Measurements from ENCODE around the gene RXRA.

The RXRA gene

DNA sequence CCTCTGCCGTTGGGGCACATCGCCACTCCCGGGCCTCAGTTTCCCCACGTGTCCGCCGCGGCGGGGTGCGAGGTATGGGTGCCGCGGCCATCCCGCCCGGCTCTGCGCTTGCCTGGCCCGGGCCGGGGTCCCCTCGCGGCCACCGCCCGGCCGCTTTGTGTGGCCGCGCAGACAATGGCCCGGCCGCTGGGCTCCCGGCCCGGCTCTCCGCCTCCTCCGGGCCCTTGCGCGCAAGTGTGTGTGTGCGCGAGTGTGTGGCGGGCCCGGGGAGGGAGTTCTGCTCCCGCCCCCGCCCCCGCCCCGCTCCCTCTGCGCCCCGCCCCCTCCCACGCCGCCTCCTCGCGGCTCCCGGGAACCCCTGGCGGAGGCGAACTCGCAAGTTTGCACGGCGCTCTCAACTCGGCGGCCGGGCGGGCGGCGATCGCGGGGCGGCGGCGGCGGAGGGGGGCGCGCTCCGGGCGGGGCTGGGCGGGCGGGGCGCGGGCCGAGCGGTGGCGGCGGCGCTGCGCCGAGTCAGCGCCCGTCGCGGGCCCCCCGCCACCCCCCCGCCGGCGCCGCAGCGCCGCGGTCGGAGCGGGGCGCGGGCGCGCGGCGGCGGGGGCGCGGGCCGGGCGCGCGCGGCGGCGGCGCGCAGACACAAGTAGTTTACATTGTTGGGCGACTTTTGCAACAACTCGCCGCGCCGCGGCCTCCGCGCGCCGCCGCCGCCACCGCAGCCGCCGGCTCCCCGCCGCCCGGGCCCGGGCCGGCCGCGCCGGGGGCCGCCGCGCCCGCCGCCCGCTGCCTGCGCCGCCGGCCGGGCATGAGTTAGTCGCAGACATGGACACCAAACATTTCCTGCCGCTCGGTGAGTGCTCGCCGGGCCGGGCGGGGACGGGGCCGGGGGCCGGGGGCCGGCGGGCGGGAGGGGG, at the start of gene RXRA:
TSS of gene RXRA (plus strand) at position 643 of the 911 bp plus-strand sequence. CDS start at position 820, 177 bp downstream.
- peak; percentile 26 for DNase-seq

DNA sequence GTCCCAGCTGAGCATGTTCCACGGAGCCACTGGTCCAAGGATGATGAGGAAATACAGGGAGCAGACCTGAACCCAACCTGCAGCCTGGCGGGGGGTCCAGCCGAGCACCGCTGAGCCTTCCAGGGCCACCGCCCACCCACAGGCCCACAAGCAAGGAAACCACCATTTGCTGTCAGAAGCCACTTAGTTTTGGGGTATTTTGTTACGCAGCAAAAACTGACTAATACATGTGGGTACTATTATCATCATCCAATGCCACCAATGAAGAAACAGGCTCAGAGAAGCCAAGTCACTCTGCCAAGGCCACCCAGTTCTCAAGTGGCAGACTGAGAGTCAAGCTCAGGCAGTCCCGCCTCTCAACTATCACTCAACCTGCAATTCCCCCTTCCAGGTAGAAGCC, 48.0 kb upstream of the RXRA start:
- DNase-seq = no peak

DNA sequence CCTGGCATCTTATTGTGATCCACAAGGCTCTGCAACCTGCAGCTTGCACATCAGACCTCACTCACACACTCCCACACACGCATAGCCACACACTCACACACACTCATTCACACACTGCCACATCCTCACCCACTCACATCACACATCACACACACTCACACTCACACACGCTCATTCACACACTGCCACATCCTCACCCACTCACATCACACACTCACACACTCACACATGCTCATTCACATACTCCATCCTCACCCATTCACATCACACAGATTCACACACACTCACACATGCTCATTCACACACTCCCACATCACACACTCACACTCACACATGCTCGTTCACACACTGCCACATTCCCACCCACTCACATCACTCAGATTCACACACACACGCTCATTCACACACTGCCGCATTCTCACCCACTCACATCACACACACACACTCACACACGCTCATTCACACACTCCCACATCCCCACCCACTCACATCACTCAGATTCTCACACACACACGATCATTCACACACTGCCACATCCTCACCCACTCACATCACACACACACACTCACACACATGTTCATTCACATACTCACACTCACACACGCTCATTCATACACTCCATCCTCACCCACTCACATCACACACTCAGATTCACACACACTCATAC, 47.1 kb upstream of the RXRA start:
- no peak for DNase-seq

DNA sequence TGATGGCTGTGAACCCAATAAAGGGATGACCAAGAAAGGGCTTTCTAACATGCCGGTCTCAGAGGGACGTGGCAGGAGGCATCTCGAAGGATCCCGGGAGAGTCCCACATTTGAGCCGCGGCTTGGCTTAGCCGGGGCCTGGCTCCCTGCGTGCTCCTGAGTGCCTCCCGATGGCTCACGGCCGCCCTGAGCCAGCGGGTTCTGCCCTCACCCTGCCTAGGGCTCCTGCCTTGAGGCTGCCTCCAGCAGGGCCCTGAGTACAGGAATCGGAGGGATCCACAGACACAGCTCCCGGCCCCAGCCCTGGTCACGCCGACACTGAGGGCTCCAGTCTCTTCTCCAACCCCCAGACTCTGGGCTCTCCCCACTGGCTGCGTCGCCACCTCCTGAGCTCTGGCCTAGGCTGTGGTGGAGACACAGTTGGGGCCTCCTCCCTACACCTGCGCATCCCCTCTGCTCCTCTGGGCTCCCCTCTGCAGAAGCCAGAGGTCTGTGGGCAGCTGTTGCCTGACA, 44.1 kb upstream of the RXRA start:
- DNase-seq = no peak

DNA sequence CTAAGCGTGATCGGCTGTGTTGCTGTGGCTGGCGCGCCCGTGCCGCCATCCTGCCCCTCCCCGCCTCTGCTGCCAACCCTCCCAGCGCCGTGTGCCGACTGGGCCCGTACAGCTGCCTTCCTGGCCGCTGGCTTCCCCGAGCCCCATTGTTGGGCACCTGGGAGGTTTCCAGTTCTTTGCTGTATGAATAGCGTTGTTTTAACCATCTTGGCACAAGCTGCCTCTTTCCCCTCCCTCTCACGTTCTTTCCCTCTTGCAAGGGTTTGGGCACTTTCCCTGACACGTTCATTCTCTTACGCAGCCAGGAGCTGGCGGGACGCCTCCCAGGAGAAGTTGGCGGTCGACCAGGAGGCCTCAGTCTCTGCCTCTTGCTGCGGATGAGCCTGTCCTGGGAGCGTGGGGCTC, 43.1 kb upstream of the RXRA start:
- DNase-seq = no peak

DNA sequence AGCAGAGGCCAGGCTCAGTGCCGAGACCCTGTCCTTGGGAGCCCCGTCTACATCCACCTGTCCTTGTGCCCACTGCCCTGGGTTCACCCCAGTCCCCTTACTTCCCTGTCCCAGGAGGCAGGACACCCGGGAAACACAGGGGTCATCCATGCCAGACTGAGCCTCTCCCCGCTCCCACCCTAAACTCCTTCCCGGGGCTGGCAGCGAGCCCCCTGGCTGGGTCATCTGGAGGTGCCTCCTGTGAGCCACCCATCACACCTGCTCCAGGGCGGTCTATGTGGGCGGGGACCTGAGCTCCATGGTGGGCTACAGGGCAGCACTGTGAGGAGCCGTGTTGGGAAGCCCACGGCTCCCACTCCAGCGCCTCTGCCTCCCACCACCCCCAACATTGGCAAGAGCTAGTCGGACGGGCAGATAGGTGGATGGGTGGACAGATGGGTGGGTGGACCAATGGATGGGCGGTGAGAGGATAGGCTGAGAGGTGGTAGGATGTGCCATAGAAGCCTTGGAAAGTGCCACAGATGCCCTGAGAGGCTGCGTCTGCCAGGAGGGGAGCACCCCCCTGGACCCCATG, 42.5 kb upstream of the RXRA start:
- no peak for DNase-seq

DNA sequence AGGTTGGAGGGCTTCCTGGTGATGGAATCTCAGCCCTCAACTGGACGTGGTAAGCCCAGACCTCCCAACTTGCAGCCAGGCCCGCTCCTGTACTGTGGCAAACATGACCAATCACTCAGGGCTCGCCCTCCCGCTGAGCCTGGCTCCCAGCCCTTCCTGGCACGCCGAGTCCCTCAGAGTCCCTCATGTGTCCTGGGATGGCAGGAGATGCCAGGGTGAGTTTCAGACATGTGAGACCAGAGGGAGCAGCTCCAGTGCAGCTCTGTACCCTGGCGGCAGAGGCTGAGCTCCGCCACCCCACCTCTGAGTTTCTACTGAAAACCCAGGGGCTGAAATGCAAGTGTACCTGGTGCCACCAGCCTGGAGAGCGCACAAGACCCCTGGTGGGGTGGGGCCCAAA, 42.0 kb upstream of the RXRA start:
- DNase-seq = no peak

DNA sequence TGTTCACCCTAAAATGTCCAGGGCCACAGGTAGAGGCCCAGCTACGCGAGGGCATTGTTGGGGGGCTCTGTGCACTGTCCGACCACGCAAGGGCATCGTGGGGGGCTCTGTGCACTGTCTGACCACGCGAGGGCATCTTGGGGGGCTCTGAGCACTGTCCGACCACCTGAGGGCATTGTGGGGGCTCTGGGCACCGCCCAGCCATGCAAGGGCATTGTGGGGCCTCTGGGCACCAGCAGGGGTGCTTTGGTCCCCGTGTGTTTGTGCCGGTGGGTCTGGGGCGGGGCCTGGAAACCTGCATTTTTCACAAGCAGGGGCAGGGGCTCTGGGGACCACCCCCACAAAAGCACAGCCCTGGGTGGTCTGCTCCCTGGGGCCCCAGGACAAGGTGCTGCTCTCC, 41.5 kb upstream of the RXRA start:
- DNase-seq = no peak

DNA sequence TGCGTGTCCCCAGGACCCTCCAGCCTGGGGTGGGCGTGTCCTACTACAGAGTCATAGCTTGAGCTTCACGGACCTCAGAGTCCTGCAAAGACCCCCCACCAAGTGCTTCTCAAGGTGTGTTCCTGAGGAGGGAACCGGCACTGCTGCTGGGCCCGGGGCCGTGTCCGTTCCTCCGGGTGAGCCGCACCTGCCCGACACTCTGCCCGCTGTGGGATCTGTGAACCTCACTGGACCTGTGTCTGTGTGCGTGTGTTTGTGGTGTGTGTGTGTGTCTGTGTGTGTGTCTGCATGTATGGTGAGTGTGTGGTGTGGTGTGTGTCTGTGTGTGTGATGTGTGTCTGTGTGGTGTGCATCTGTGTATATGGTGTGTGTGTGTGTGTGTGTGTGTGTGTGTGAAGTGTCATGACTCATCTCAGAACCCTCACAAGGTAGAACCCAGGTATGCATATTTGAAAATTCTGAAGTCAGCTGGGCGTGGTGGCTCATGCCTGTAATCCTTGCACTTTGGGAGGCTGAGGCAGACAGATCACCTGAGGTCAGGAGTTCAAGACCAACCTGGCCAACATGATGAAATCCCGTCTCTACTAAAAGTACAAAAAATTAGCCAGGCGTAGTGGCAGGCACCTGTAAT, 40.9 kb upstream of the RXRA start:
- no peak for DNase-seq

DNA sequence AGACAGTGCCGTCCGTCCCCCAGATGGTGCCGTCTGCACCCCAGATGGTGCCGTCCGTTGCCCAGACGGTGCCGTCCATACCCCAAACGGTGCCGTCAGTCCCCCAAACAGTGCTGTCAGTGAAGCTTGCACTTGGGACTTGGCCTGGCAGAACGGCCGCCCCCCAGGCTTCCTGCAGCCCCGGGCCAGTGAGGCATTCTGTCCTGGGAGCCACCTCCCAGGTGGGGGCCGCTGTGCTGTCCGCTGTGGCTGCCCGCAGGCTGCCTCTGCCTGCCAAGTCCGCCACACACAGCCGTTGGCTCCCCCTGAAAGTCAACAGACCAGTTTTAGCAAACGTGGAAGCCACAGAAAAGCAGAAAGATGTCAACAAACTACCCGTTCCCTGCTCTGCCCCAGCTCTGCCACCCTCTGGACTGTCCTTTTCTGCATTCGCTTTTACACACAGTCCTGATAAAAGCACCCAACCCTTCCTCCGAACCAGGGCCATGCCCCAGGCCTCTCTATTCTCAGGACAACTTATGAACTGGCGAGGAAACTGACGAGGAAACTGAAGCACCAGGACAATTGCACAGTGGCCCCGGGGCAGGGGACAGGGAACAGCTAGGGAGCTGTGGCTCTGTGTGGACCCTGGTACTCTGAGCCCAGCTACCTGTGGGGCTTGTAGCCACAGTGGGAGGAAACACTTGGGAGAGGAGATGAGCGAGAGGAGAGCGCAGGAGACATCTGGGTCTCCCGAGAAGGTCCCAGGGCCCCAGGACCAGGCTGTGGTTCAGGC, 39.6 kb upstream of the RXRA start:
- no peak for DNase-seq

DNA sequence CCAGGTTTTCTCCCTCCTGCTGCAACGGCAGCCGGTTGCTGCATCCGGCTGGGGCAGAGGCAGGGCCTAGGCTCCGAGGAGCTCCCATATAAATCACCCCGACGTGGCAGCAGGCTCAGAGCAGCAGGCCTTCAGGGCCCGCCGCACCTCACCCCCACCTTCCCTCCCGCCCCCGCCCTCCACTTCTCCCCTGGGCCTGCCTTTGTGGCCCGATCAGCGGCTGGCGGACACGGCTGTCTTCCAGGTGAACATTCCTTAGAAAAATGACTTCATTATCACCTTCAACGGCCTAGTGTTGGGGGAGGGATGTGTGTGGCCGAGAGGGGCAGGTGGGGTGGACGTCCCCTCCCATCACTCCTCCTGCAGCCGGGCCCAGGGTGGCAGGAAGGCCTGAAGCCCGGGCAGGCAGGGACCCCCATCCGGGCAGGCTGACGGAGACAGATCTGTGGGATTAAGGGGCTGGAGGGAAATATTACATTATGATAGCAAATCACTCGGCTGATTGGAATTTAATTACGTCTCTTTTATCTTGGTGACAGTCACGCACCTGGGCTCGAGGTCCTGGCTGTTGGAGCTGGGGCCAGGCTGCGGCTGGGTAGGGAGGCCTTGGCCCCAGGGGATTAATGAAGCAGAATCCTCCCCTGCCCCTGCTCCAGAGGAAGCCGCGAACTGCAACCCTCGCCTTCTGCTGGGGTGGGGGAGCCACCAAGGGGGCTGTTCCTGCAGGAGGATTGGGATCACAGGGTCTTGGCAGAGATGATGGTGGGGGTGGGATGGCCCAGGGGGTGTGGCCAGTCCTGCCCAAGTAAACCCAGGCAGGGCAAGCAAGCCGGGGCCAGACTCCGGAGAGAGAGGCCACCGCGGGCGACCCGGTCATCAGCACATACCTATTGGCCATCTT, 38.4 kb upstream of the RXRA start:
- no peak for DNase-seq

DNA sequence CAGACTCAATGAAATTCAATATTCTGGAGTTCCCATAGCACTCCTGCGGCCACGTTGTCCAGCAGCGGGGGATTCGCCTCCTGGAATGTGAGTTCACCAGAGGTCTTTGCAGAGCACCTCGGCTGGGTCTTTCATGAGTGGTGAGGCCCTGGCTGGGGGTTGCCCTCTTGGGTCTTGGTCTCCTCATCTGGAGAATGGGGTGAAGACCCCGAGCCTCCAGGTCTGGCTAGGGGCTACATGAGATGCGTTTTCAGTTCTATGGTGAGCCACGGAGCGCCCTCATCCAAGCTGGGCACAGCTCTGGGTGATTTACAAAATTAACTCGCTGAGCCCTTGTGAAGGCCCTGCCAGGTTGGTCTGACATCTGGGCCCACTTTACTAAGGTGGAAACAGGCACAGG, 37.5 kb upstream of the RXRA start:
- DNase-seq = no peak

DNA sequence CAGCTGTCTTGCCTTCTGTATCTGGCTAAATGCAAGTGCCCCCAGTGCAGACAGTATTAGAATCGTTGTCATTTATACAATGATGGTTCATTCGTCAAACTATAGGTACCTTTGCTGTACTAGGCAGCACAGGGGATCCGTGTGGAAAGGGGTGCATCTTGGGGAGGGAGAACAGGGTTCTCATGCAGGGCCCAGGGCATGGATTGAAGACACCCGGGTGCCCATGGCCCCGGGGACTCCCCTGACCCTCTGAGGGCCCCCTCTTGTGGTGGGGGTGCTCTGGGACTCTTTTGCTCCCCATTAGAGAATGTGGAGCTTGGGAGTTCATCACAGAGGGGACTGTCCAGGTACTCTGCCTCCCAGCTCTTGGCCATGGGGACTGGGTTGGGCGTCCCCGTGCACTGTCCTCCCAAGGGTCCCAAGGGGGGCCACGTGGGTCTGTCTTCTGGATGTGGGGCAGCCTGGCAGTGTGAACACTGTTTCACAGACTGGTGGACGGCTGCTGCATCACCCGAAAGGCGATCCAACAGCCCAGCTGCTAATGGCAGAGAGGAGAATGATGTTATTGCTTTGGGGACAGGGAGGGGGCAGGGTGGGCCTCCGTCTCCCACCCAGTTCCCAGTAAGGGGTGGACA, 36.9 kb upstream of the RXRA start:
- DNase-seq = no peak

DNA sequence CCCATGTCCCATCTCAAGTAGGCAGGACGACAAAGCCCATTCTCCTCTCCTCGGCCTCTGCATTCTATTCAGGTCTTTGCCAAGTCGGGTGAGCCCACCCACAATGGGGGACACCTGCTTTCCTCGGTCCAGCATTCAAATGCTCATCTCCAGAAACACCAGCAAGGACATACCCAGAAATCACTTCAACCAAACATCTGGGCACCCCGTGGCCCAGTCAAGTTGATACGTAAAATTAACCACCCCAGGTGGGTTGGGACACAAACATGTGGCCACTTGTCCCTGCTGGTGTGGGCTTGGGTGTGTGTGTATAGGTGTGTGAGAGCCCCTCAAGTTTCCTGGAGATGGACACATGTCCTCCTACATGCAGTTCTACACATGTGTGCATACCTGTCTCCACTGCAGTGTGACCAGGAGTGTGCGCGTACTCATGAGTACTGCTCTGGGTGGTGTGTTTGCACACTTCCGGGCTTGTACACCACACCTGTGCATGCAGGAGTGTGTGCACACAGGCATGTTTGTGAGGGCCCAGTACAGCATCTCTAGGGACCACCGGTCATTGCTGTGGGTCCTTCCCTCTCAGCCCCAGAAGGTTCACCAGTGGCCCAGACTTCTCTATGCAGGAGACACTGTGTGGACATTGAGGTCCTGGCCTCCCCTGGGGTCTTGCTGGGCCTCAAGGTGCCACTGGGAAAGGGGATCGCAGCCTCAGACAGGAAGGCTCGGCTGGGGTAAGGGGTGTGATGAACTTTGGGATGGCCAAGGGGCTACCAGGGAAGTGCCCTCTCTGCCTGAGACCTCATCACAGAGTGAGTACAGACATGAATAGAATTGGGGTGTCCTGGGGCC, 35.4 kb upstream of the RXRA start:
- DNase-seq = no peak

DNA sequence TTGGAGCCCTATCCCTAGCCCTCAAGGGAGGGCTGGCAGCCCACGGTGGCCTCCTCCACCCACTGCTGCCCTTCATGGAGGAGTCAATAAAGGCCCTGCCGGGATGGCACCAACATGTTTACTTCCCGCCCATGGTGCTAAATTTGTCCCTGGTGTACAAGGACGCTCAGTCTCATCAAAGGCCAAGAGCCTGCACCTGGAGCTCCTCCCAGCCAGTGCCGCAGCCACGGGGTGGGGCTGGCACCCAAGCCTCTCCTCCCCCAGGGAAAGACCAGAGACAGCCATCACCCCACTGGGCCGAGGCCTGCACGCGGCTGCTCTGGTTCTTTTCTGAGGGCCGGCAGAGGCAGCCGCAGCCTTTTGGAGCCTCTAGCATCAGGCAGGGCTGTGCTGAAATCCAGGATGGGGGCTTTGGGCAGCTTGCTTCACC, 34.8 kb upstream of the RXRA start:
- DNase-seq = no peak

DNA sequence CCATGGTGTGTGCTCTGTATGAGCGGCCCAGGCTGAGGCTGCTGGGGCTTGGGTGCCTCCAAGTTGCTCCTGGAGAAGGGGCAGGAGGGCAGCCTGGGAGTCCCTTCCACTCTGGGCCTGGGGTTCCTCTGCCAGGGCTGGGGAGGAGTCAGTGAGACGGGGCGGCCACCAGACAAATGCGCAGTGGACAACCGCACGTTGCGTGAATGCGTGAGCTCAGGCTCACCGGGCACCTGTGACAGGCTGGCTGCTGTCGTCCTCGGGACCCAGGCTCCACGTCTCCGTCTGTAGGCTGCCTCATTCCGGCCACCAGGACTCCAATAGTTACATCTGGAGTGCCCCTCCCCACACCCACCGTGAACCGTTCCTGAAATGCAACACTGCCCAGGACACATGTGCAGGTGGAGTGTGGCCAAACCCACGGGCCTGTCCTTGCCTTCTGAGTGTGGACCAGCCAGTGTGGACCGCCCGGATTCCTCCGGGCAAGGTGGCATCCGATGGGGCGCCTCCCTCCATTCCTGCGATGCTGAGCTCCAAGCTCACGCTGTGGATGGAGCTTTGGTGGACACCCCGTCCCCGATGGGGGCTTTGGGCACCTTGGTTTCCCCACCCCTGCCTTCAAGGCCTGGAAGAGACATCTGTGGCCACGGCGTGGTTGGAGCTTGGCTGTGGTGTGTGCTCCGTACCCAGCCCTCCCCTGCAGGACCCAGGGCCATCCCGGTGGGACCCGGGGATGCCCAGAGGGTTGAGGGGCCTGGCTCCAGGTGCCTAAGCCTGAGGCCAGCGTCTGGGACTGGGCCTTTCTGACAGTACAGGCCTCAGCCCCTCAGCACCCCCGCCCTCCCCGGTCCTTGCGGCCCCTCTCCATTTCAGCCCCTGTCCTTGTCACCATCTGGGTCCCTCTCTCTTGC, 34.0 kb upstream of the RXRA start:
- DNase-seq = no peak

DNA sequence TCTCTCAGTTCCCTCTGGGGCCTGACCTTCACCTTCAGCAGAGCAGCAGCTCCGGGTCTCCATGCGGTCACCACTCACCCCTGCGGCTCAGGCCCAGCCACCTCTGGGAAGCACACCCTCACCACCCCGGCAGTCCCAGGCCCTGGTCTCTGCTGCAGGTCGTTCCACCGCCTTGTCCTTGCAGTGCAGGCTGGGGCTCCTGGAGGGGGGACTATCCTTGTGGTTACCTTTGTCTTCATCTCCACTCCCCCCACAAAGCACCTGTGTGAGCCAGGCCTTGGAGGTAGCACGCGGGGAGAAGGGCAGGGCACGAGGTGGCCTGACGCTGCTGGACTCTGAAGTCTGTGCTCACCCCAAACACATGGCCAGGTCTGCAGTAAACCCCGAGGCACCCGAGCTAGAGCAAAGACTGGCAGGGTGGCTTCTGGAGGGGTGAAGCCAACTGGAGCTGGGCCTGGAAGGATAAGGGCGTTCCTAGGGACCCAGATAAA, 33.2 kb upstream of the RXRA start:
- no peak for DNase-seq

DNA sequence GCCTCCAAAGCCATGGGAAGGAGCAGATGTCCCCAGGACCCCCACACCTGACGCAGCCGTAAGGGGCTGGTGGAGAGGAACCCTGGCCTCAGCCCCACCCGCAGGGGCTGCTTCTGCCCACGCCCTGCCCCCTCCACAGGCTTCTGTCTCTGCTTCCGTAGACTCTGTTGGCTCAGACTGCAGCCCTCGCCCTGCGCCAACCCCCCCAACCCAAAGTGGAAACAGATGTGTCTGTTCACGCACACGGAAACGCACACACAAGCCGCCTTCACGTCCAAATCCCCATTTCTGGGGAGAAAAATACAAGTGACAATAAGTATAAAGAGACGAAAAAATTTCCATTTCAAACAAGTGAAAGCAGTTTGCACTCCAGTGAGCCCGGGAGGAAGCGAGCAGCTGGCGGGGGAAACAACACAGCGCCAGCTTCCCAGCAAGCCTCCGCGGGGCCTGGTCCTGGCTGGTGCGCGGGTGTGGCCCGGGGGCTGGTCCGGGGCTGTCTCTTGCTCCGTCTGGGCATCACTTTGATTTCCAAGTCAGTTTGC, 32.6 kb upstream of the RXRA start:
- DNase-seq = no peak

Data from NCI-H510A (cell line).